Type B pancreatic cell (in vitro differentiated cells): ENCODE data around the gene MRE11. TPM values are rescaled to one million over a fixed set of nuclear protein-coding genes. Genes with fewer than 3 reads are reported as not detected.

Experiments
- DNase-seq: peaks from one replicate; pipeline ENCODE4 v3.0.0; 2021; ENCODE audit warnings: mixed read lengths; ENCODE audit not compliant: unreplicated experiment; ENCODE audit errors: extremely low spot score
- H3K27ac Mint-ChIP-seq: 2 replicates; pipeline ENCODE4 v1.8.0; 2021; ENCODE audit warnings: mild to moderate bottlenecking, mixed read lengths
- H3K27me3 Mint-ChIP-seq: 2 replicates; pipeline ENCODE4 v1.8.0; 2021; ENCODE audit warnings: mixed read lengths
- H3K36me3 Mint-ChIP-seq: 2 replicates; pipeline ENCODE4 v1.8.0; 2021; ENCODE audit warnings: mixed read lengths
- H3K4me1 Mint-ChIP-seq: one replicate; pipeline ENCODE4 v1.8.0; 2021; ENCODE audit warnings: mixed read lengths; ENCODE audit not compliant: unreplicated experiment
- H3K4me3 Mint-ChIP-seq: 2 replicates; pipeline ENCODE4 v1.8.0; 2021; ENCODE audit warnings: mild to moderate bottlenecking, mixed read lengths
- H3K9me3 Mint-ChIP-seq: 2 replicates; pipeline ENCODE4 v1.8.0; 2021; ENCODE audit warnings: mixed read lengths
- total RNA-seq: library from RNA; stranded (reverse); gene quantifications from 2 replicates; pipeline ENCODE4 v1.2.1, GENCODE V29; 2021; ENCODE audit warnings: low replicate concordance
- TF ChIP-seq, protein P1 (sequence below): fragments of 200-600 bp; sonication (generic); conservative IDR thresholded peaks from 2 replicates; pipeline ENCODE4 v1.5.0; 2021; ENCODE audit warnings: antibody characterized with exemption, mild to moderate bottlenecking

Gene MRE11
- total RNA-seq, 1 donor from 2014 or later: 37.6 TPM

DNA sequence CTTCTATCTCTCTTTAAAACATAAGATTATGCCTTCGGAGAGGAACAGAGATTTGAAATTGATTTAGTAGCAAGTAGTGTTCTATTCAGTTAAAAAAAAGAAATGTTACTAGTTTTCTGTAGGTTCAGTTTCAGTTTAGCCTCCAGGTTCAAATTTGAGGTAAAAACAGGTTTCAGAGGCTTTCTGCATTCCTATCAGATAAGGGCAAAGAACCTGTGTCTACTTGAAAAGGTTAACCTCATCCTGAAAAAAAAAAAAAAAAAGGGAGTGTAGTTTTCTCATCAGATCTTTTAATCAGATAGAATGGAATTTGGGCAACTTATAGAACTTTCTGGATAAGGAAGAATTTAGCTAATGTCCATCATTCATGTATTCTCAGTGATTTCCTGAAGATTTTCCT lies 30.7 kb upstream of the MRE11 start:
- no peak for DNase-seq
- Mint-ChIP-seq H3K4me1 (peaks cover 17% of the 10 kb centered on the region), H3K4me3 (peak overlapping the region; percentile 27), H3K36me3 (no peaks in the 10 kb centered on the region), H3K9me3 (no peaks in the 10 kb centered on the region), H3K27ac (peak overlapping the region; percentile 68), H3K27me3 (no peaks in the 10 kb centered on the region)
- TF ChIP-seq, protein P1, sequence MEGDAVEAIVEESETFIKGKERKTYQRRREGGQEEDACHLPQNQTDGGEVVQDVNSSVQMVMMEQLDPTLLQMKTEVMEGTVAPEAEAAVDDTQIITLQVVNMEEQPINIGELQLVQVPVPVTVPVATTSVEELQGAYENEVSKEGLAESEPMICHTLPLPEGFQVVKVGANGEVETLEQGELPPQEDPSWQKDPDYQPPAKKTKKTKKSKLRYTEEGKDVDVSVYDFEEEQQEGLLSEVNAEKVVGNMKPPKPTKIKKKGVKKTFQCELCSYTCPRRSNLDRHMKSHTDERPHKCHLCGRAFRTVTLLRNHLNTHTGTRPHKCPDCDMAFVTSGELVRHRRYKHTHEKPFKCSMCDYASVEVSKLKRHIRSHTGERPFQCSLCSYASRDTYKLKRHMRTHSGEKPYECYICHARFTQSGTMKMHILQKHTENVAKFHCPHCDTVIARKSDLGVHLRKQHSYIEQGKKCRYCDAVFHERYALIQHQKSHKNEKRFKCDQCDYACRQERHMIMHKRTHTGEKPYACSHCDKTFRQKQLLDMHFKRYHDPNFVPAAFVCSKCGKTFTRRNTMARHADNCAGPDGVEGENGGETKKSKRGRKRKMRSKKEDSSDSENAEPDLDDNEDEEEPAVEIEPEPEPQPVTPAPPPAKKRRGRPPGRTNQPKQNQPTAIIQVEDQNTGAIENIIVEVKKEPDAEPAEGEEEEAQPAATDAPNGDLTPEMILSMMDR: no peak

DNA sequence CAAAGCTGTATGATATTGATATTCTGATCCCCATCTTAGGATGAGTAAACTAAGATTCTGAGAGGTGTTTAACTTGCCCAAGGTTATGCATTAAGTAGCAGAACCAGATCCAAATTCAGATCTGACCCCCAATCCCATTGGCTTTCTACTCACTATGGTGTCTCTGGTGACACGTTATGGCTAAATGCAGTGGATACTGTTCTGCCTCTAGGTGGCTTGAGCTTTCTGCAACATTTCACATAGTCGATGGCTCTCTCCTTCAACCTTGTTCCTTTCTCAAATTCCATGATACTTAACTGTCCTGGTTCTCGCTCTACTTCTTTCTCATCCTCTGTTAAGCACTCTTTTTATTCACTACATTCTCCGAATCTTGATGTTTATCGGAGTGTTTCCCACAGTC lies 28.0 kb upstream of the MRE11 start:
- H3K4me3 Mint-ChIP-seq: no peak overlapping the region
- H3K9me3 Mint-ChIP-seq: no peaks in the 10 kb centered on the region
- peaks cover 10% of the 10 kb centered on the region for H3K4me1 Mint-ChIP-seq
- H3K36me3 Mint-ChIP-seq: no peaks in the 10 kb centered on the region
- no peak for DNase-seq
- H3K27ac Mint-ChIP-seq: no peak overlapping the region
- no peaks in the 10 kb centered on the region for H3K27me3 Mint-ChIP-seq
- TF ChIP-seq, protein P1: peak; percentile 59

DNA sequence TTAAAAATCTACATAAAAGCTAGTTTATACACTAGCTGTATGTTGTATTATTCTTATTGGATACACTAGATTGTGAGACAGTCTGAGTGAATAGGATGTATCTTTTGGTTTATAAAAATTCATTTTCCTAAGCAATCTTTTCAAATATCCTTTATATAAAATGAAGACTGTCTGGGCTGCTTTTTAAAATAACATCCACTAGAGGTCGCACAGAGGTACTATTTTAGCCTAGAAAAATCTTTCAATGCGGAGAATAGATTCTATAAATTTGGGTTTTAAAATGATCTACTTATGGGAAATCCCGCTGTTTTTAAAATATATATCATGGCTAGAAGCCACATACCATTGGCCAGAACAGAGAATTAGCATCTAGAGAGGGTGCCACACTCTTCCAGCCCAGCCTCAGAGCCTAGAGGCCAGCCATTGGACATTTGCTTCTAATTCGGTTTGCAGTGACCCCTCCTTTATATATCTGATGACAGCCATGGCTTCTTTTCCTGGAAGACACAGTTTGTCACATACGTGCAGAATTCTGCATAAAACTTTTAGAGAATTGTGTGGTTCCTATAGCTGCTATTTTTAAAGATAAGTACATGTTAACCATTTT lies 25.9 kb upstream of the MRE11 start:
- no peaks in the 10 kb centered on the region for H3K9me3 Mint-ChIP-seq
- no peaks in the 10 kb centered on the region for H3K4me1 Mint-ChIP-seq
- H3K27ac Mint-ChIP-seq: no peak overlapping the region

DNA sequence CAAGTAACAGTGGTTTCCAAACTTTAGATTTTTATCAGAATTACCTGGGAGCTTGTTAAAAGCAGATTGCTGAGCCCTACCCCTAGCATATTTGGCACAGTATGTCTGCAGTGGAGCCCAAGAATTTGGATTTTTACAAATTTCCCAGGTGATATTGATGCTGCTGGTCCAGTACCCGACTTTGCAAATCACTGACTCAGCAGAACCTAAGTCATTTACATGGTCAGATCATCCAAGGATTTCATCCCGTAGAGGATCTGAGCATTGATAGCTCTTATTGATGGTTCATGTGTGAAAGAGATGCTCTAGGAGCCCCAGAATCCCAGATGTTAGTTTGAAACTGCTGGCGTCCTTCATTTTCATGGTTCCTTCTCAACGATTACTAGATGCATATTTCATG lies 24.7 kb upstream of the MRE11 start:
- H3K36me3 Mint-ChIP-seq: no peaks in the 10 kb centered on the region
- TF ChIP-seq, protein P1: no peak
- no peak for DNase-seq
- H3K27me3 Mint-ChIP-seq: peaks cover 16% of the 10 kb centered on the region
- H3K9me3 Mint-ChIP-seq: no peaks in the 10 kb centered on the region
- H3K4me3 Mint-ChIP-seq: no peak overlapping the region
- H3K4me1 Mint-ChIP-seq: no peaks in the 10 kb centered on the region
- H3K27ac Mint-ChIP-seq: no peak overlapping the region

More for the DNA sequence above, 25.9 kb upstream of the MRE11 start:
- TF ChIP-seq, protein P1: peak; percentile 85
- DNase-seq: no peak
- H3K36me3 Mint-ChIP-seq: no peaks in the 10 kb centered on the region
- peaks cover 13% of the 10 kb centered on the region for H3K27me3 Mint-ChIP-seq
- H3K4me3 Mint-ChIP-seq: no peak overlapping the region

DNA sequence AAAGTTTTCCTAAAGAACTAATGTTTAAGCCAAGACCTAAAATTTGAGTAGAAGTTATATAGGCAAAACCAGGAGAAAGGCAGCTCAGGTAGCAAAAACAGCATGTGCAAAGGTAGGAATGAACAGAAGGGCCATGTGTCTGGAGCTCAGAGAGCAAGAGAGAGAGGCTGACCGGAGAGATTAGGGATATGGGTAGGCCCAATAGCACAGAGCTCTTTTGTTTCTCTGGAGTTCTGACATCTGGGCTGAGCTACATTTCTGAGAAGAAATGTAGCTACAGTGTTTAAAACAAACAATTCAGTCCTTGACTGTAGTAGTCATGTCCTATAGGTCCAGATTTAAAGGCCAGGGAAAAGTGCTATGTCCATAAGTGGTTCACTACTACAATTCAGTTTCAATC lies 23.1 kb upstream of the MRE11 start:
- no peak overlapping the region for H3K27ac Mint-ChIP-seq
- no peaks in the 10 kb centered on the region for H3K9me3 Mint-ChIP-seq
- no peak for DNase-seq
- peaks cover 23% of the 10 kb centered on the region for H3K27me3 Mint-ChIP-seq
- H3K4me3 Mint-ChIP-seq: no peak overlapping the region
- no peaks in the 10 kb centered on the region for H3K36me3 Mint-ChIP-seq
- peaks cover 6% of the 10 kb centered on the region for H3K4me1 Mint-ChIP-seq
- TF ChIP-seq, protein P1: no peak
